IPS-11a (cell line): ENCODE results near the gene ADCY1.

Experiments
- H3K4me3 ChIP-seq: one replicate; pipeline ENCODE4 v1.5.1; 2013; ENCODE audit warnings: low read depth, low read length, control low read depth

The ADCY1 gene

GRCh38 chr7:45689011-45689796 is 115.0 kb downstream of the ADCY1 start:
- no peak overlapping the region for H3K4me3 ChIP-seq

GRCh38 chr7:45689797-45690761 is 115.9 kb downstream of the ADCY1 start:
- H3K4me3 ChIP-seq, result no peak overlapping the region

- no peak overlapping the region for H3K4me3 ChIP-seq
These were observed 116.6 kb downstream of the ADCY1 start for GRCh38 chr7:45690762-45691150.

- H3K4me3 ChIP-seq, result no peak overlapping the region
These were observed 117.0 kb downstream of the ADCY1 start for GRCh38 chr7:45691155-45691656.

- H3K4me3 ChIP-seq, result no peak overlapping the region
These were observed 117.9 kb downstream of the ADCY1 start for GRCh38 chr7:45692031-45692430.

- no peak overlapping the region for H3K4me3 ChIP-seq
These were observed 121.3 kb downstream of the ADCY1 start for GRCh38 chr7:45695249-45695995.

GRCh38 chr7:45696476-45696875 is 122.3 kb downstream of the ADCY1 start:
- H3K4me3 ChIP-seq, result no peak overlapping the region

- H3K4me3 ChIP-seq, result no peak overlapping the region
These were observed 123.5 kb downstream of the ADCY1 start for GRCh38 chr7:45697576-45698136.

GRCh38 chr7:45698303-45699014 is 124.3 kb downstream of the ADCY1 start:
- no peak overlapping the region for H3K4me3 ChIP-seq

GRCh38 chr7:45699015-45699309 is 124.8 kb downstream of the ADCY1 start:
- no peak overlapping the region for H3K4me3 ChIP-seq

GRCh38 chr7:45699726-45700390 is 125.7 kb downstream of the ADCY1 start:
- H3K4me3 ChIP-seq, result no peak overlapping the region

GRCh38 chr7:45700556-45700955 is 126.4 kb downstream of the ADCY1 start:
- no peak overlapping the region for H3K4me3 ChIP-seq

GRCh38 chr7:45701701-45702510 is 127.7 kb downstream of the ADCY1 start:
- H3K4me3 ChIP-seq, result no peak overlapping the region

GRCh38 chr7:45702751-45703150 is 128.6 kb downstream of the ADCY1 start:
- H3K4me3 ChIP-seq, result no peak overlapping the region

- H3K4me3 ChIP-seq, result no peak overlapping the region
These were observed 129.2 kb downstream of the ADCY1 start for GRCh38 chr7:45703373-45703821.

- H3K4me3 ChIP-seq, result no peak overlapping the region
These were observed 129.9 kb downstream of the ADCY1 start for GRCh38 chr7:45703911-45704682.

GRCh38 chr7:45704683-45705016 is 130.5 kb downstream of the ADCY1 start:
- H3K4me3 ChIP-seq, result no peak overlapping the region
